Keratinocyte (primary cell): ENCODE data around the gene GTF2IRD1.

Experiments
- EZH2 ChIP-seq: IDR thresholded peaks from one replicate; pipeline ENCODE4 v1.6.1; 2012; ENCODE audit warnings: inconsistent platforms, mild to moderate bottlenecking, low read length, moderate library complexity
- TF ChIP-seq, protein P1 (sequence below), 3 experiments: IDR thresholded peaks in 1 of 3; conservative IDR thresholded peaks in 1 of 3; optimal IDR thresholded peaks in 1 of 3; 2 replicates in 2 of 3; 3 replicates in 1 of 3; pipeline versions ENCODE3 to v1.5.1; 2011; ENCODE audit warnings: low read length in 3 of 3, mild to moderate bottlenecking in 3 of 3, moderate library complexity in 2 of 3, control low read depth in 1 of 3, inconsistent platforms in 1 of 3; ENCODE audit not compliant: insufficient read depth in 2 of 3; ENCODE audit errors: extremely low read depth in 1 of 3

DNA sequence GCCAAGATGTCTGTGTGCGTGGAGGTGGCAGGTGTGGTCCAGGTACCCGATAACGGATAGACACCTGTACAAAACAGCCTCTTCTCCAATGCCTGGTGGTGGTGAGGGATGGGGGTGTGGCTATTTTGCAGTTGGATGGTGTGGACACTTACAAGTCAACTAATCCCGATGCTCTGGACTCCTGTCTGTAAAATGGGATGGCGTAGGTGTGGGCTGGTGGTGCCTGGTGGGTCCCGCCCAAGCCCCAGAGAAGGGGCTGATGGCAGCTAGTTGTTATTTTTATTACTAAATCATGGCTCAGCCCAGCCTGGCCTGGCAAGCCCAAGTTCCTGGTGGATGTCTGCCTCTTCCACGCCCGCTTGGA is 22.3 kb downstream of the GTF2IRD1 start:
- TF ChIP-seq, protein P1, sequence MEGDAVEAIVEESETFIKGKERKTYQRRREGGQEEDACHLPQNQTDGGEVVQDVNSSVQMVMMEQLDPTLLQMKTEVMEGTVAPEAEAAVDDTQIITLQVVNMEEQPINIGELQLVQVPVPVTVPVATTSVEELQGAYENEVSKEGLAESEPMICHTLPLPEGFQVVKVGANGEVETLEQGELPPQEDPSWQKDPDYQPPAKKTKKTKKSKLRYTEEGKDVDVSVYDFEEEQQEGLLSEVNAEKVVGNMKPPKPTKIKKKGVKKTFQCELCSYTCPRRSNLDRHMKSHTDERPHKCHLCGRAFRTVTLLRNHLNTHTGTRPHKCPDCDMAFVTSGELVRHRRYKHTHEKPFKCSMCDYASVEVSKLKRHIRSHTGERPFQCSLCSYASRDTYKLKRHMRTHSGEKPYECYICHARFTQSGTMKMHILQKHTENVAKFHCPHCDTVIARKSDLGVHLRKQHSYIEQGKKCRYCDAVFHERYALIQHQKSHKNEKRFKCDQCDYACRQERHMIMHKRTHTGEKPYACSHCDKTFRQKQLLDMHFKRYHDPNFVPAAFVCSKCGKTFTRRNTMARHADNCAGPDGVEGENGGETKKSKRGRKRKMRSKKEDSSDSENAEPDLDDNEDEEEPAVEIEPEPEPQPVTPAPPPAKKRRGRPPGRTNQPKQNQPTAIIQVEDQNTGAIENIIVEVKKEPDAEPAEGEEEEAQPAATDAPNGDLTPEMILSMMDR (optimal IDR thresholded peaks at IDR 0.05 in 1 of 3, IDR thresholded peaks at IDR 0.05 in 1 of 3, conservative IDR thresholded peaks at IDR 0.05 in 1 of 3; ENCODE audit: extremely low read depth in 1 of 3, insufficient read depth in 2 of 3, low read length in 3 of 3) = no peak
- TF ChIP-seq EZH2 = no peak
